Muscle of leg (tissue), 11 donors: Measurements from ENCODE around the gene UVRAG. TPM values are rescaled to one million over a fixed set of nuclear protein-coding genes. Genes with fewer than 3 reads are reported as not detected.

Source experiments
- DNase-seq: peaks from one replicate; pipeline ENCODE4 v3.0.0; 2013
- H3K27ac ChIP-seq: one replicate; pipeline ENCODE4 v1.5.1; 2013; ENCODE audit warnings: mild to moderate bottlenecking, low read length, control low read depth
- H3K27me3 ChIP-seq: one replicate; pipeline ENCODE4 v1.6.1; 2013; ENCODE audit warnings: low read length; ENCODE audit not compliant: control insufficient read depth, insufficient read depth
- H3K36me3 ChIP-seq: one replicate; pipeline ENCODE4 v1.6.1; 2013; ENCODE audit warnings: low read length; ENCODE audit not compliant: control insufficient read depth, insufficient read depth
- H3K4me1 ChIP-seq: one replicate; pipeline ENCODE4 v1.6.1; 2013; ENCODE audit warnings: low read length; ENCODE audit not compliant: control insufficient read depth, insufficient read depth
- H3K4me3 ChIP-seq: one replicate; pipeline ENCODE4 v1.5.1; 2013; ENCODE audit warnings: low read length, control low read depth
- H3K9me3 ChIP-seq: replicated peaks from 2 replicates; pipeline ENCODE4 v1.6.1; 2013; ENCODE audit warnings: low read depth, low read length; ENCODE audit not compliant: control insufficient read depth
- WGBS: methylation state at CpG from one replicate; pipeline ENCODE4 v1.1.5; 2013; ENCODE audit warnings: missing lambda C conversion rate; ENCODE audit not compliant: insufficient coverage; 5-methylcytosine and 5-hydroxymethylcytosine counted together
- polyA plus RNA-seq, 8 donors: library from polyadenylated mRNA; unstranded; fragments of 120-200 nt; gene quantifications; one replicate each; pipeline versions ENCODE4 v1.2.1 to v1.2.3, GENCODE V29; 2013; ENCODE audit warnings: inconsistent platforms in 1 of 8, low replicate concordance in 1 of 8; ENCODE audit not compliant: insufficient read length in 8 of 8, insufficient read depth in 1 of 8
- total RNA-seq: library from RNA; stranded (reverse); fragments of 120-200 nt; gene quantifications from one replicate; pipeline ENCODE4 v1.2.4, GENCODE V29; 2013

Gene UVRAG
- total and polyA plus RNA-seq, 9 donors = 8.1 to 10.2 (median 9.1) TPM

- Histone ChIP-seq H3K27ac (no peak overlapping the region), H3K9me3 (no peaks in the 10 kb centered on the region), H3K27me3 (no peaks in the 10 kb centered on the region), H3K4me1 (no peaks in the 10 kb centered on the region), H3K4me3 (no peak overlapping the region), H3K36me3 (no peaks in the 10 kb centered on the region)
- WGBS = 87% methylated on average over 3 of the region's 4 CpGs
- DNase-seq = no peak
These were observed 32.3 kb upstream of the UVRAG start for GRCh38 chr11:75782540-75783263.

DNA sequence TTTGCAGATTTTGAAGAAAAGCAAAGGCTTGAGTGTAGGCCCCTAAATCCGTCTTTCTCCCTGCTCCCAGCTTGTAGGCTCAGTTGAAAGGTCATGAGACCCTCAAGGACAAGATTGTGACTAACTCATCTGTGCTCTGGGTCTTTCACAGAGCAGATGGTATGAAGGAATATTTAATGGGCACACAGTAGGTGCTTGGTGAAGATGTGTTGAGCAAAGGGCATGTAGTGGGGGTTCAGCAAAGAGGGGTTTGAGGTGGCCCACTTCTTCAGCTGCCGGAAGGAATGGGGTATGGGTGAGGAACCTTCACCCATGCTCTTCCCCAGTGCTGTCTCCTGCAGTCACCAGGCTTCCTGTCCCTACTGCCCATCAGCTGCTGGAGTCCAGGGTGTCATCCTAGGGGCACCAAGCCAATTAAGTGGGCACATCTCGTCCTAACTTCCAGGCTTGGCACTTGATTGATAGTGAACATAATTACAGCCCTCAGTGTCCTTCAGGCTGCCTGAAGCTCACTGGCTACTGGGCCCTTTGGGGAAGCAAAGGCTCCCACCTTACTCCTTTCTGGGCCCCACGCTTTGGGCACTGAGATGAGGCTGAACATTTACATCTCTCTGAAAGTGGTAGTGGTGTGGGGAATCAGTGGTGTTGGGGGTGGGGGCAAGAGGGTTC is 31.5 kb upstream of the UVRAG start:
- H3K9me3 ChIP-seq = no peaks in the 10 kb centered on the region
- no peak overlapping the region for H3K4me3 ChIP-seq
- no peak overlapping the region for H3K27ac ChIP-seq
- WGBS = 93% methylated on average over 2 of the region's 4 CpGs
- H3K36me3 ChIP-seq = no peaks in the 10 kb centered on the region
- no peaks in the 10 kb centered on the region for H3K27me3 ChIP-seq
- no peak for DNase-seq
- no peaks in the 10 kb centered on the region for H3K4me1 ChIP-seq

DNA sequence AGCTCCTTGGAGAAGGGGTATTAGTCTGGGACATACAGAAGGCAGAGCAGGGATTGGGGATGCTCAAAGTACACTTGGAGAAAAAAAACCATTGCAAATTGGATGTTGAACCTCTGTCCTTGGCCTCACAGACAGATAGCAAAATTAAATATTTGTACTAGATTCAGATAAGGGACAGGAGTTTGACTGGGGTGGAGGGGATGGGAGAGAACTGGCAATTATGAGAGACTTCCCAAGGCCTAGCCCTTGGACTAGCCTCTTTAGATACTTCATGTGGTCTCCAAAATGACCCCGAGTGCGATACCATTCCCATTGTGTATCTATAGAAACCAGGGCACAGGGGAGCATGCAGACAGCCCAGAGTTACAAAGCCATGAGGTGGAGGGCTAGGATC is 30.9 kb upstream of the UVRAG start:
- no CpG with 5 or more reads among the region's 2 CpGs for WGBS
- Histone ChIP-seq H3K36me3 (no peaks in the 10 kb centered on the region), H3K4me3 (no peak overlapping the region)

GRCh38 chr11:75784506-75784905 is 30.5 kb upstream of the UVRAG start:
- no peak overlapping the region for H3K4me3 ChIP-seq
- no peaks in the 10 kb centered on the region for H3K27me3 ChIP-seq
- H3K4me1 ChIP-seq = no peaks in the 10 kb centered on the region
- no peaks in the 10 kb centered on the region for H3K9me3 ChIP-seq
- no peak for DNase-seq
- WGBS = no CpG with 5 or more reads among the region's 1 CpG
- no peak overlapping the region for H3K27ac ChIP-seq
- H3K36me3 ChIP-seq = no peaks in the 10 kb centered on the region

More for the DNA sequence above, 30.9 kb upstream of the UVRAG start:
- Histone ChIP-seq H3K27me3 (no peaks in the 10 kb centered on the region), H3K27ac (no peak overlapping the region), H3K9me3 (no peaks in the 10 kb centered on the region), H3K4me1 (no peaks in the 10 kb centered on the region)
- no peak for DNase-seq

DNA sequence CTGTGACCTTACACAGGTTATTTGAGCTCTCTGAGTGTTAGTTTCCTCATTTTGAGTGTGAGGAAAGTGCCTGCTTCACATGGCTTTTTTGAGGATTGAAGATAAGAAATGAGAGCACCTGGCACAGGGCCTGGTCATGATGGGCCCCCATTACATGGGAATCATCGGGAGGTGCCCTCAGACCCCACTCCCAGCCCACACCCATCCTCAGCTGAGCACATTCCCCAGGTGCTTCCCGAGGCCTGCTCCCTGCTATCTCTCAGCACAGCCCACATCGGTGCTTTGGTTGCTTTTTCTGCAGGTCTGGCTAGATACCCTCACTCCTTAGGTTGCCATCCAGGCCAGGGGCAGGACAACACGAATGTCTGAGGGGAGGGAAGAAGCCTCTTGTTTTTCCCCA is 29.8 kb upstream of the UVRAG start:
- Histone ChIP-seq H3K36me3 (no peaks in the 10 kb centered on the region), H3K27me3 (no peaks in the 10 kb centered on the region), H3K4me1 (no peaks in the 10 kb centered on the region), H3K27ac (no peak overlapping the region), H3K9me3 (no peaks in the 10 kb centered on the region), H3K4me3 (no peak overlapping the region)
- DNase-seq = no peak
- 100% methylated on average over 1 of the region's 4 CpGs for WGBS

DNA sequence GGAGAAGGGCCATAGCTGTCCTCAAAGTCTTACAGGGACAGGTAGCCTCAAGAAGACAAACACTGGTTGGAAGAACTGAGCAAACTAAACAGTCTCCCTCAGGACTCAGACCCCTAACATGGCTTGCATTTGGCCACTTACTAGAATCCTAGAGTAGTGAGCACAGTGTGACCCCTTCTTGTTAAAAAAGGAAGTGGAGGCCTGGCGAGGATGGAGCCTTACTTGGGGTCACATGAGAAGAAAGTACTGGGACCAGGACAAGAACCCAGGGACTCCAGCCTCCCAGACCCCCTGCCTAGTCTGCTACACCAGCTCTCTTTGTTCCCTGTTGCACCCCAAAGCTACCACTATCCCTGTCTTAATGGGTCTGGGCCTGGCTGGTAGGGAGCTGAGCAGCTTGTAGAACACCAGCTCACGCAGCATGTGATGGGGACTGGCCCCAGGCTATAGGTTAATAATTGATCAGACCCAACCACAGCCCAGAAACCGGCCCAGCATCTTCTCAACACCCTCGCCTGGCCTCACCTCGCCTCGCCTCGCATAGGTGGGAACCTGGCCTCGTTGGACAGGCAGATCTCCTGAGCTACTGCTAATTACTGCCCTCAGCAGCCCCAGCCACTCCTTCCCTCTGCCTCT is 28.8 kb upstream of the UVRAG start:
- Histone ChIP-seq H3K9me3 (no peaks in the 10 kb centered on the region), H3K36me3 (no peaks in the 10 kb centered on the region), H3K4me3 (no peak overlapping the region), H3K27me3 (no peaks in the 10 kb centered on the region), H3K27ac (no peak overlapping the region), H3K4me1 (no peaks in the 10 kb centered on the region)
- WGBS = 93% methylated on average over 6 of the region's 8 CpGs
- no peak for DNase-seq

DNA sequence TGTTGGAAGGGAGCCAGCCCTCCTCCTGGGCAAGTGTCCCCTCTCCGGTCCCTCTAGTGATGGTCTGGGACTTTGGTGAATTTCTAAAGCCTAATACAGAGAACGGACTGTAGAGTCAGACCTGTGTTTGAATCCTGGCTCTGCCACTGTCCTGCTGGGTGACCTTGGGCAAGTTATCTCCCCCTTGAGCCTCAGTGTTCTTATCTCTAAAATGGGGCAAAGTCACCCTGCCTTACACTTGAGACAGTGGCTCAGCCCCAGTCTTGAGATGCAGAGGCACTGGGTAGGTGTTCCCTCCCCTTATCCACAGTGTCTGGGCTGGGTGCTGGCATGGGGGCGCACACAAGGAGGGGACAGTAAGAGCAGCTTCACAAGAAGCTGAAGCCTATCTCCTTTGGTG is 25.5 kb upstream of the UVRAG start:
- Histone ChIP-seq H3K4me3 (no peak overlapping the region), H3K27me3 (no peaks in the 10 kb centered on the region), H3K9me3 (no peaks in the 10 kb centered on the region), H3K36me3 (no peaks in the 10 kb centered on the region), H3K4me1 (peaks cover 3% of the 10 kb centered on the region), H3K27ac (no peak overlapping the region)
- 93% methylated on average over 3 of the region's 3 CpGs for WGBS
- no peak for DNase-seq

GRCh38 chr11:75790986-75791385 is 24.0 kb upstream of the UVRAG start:
- WGBS = no CpG with 5 or more reads among the region's 2 CpGs
- Histone ChIP-seq H3K27ac (no peak overlapping the region), H3K36me3 (no peaks in the 10 kb centered on the region), H3K27me3 (no peaks in the 10 kb centered on the region), H3K4me3 (no peak overlapping the region), H3K4me1 (peaks cover 3% of the 10 kb centered on the region), H3K9me3 (no peaks in the 10 kb centered on the region)
- DNase-seq = no peak

DNA sequence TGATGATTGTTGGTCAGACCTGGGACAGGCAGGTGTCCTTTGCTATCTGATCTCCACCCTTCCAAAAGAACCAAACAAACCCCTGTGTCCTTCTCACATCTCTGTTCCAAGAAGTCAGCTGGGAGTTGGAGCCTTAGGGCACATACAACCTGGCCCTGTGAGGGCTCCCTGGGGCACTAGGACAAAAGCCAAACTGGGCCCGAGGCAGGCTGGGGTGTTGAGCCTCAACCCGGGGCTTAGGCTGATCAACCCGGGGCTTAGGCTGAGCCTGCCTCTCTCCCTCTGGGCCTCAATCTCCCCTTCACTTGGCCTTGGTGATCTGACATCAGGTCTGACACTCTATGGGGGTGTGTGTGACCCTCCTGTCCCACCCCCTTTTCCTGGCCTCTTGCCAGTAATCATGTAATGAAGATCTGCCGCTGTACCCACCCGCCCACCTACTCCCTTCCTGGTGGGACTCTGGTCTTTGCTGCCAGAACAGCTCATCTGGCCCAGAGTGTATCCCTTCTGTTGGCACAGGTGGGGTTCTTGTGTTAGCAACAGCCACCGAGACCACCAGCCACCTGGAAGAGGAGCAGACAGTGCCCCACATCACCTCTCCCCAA is 22.8 kb upstream of the UVRAG start:
- no peak for DNase-seq
- WGBS = 94% methylated on average over 2 of the region's 6 CpGs
- Histone ChIP-seq H3K36me3 (no peaks in the 10 kb centered on the region), H3K27me3 (no peaks in the 10 kb centered on the region), H3K9me3 (no peaks in the 10 kb centered on the region), H3K27ac (no peak overlapping the region), H3K4me3 (no peak overlapping the region), H3K4me1 (peaks cover 3% of the 10 kb centered on the region)
